ENCODE results near the gene DSN1.

DSN1 gene

DNA sequence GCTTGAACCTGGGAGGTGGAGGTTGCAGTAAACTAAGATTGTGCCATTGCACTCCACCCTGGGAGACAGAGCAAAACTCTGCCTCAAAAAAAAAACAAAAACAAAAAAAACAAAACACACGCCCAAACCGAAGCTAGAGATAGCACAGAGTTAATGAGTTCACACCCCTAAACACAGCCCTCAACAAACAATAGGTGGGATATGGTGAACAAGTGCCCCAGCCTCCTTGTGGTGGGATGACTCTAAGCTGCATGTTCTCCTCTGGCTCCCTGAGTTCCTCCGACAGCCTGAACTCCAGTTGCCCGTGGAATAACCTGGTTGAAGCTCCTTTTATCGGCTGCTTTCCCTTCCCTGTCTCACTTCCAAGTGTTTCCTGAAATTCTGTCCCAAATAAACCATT lies 22.1 kb upstream of the DSN1 start:
- DNase-seq (ENCODE audit: low spot score) = no peak

DNA sequence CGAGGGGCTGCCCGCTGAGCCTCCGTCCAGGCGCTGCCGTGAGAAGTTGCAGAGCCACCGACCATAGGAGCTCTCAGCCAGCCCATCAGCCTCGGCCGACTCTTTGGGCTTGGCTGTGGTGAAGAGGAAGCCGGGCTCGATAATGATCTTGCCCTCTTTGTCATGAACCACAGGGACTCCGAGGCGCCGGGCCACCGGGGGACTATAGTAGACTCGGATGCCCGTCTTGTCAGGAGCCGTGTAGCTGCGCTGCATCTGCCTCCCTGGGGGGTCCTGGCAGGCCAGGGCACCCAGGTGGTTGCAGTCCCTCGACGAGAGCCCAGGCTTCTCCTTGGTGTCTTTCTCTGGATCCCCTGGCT lies 20.5 kb upstream of the DSN1 start:
- no peak for DNase-seq (ENCODE audit: low spot score)

DNA sequence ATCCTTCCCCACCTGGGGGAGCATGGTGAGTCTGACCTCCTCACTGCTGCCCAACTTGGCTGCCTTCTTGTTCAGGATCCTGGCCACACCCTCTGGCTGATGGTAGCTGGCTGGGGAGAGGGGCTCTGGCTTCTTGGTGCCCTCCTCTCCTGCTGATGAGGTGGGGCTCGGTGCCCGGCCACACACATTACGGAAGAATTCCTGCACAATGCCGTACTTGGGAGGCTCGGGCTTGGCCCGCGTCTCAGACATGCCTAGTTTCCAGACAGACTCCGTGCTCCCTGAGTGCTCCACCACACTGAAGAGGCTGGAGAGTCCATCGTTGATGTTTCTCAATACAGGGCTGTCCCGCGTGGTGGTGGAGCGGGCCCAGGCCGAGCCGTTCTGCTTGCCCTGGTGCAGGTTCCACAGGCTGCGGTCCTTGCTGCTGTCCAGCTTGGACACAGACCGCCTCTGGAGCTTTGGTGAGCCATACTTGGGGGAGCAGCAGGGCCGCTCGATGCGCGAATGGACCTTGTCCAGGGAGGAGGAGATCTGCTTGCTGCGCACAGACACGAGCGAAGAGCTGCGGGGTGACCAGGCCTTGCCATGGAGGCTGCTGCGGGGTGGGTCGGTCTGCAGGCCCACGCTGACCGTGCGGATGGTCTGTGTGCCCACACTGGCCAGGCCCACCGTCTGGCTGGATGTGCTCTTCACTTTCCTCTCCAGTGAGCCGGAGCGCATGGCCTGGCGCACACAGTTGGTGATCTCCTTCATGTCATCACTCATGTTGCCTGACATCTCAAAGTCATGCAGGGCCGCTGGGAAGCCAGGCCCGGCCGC lies 19.9 kb upstream of the DSN1 start:
- DNase-seq (ENCODE audit: low spot score) = no peak

DNA sequence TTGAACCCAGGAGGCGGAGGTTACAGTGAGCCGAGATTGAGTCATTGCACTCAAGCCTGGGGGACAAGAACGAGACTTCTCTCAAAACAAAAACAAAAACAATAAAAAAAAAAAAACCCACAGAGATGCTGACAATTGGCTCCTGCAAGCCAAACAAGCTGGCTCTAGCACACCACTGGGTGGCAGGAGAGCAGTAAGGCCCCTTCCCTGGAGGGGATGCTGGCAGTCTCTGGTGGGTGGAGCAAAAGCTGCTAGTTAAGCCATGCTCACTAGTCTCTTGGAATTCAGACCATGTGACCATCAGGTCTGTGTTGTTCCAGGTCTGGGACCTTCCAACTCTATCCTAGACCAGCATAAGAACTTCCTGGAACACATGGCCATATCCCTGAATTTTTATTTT lies 18.9 kb upstream of the DSN1 start:
- DNase-seq (ENCODE audit: low spot score) = peak; percentile 85

DNA sequence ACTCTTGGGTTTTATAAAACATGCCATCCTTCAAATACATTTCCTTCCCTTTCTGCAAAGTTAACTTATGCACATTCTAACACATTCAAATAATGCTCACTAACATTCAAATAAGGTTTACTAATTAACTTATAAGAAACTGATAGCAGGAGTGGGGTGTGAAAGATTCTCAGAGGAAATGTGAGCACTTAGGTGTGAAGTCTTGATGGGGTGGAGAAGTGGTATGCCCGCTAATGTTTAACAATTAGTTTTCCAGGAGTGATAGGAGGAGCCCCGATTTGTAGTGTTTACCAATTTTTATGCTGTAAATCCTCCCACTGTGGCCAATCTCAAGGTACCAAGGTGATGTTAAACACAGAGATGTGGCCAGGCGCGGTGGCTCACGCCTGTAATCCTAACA lies 18.3 kb upstream of the DSN1 start:
- DNase-seq (ENCODE audit: low spot score) = no peak

DNA sequence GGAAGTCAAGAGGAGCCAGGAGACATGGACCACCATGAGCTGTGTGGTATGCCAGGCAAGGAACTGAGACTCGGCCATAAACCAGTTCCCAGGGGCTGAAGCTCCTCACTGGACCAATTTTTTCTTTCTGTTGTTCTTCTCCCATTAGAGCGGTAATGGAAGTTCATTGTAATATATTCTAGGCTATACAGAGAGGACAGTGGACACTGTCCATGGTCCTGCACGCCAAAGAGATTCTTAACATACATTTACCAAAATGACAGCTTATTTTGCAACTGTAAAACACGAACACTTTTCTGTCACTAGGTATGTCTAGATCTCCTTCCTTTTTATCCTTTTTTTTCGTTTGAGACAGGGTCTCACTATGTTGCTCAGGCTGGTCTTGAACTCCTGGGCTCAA lies 13.1 kb upstream of the DSN1 start:
- DNase-seq (ENCODE audit: low spot score) = no peak

DNA sequence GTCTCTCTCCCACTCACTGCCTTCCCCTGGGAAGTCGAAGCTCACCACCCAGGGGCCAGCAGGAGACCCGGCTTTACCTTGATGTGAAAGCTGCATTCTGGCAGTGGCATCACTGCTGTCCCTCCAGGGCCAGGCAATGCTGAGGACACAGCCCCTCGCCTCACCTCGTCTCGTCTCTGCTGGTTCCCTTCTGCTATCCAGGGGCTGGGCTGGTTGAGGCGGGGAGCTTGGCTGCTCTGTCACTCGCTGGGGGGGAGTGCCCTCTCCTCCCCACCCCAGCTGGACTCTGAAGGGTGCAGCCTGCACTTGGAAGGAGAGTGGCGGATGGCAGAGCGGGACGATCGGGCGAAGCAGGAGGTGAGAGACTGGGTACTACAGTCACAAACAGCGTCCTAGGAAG lies 12.7 kb upstream of the DSN1 start:
- DNase-seq (ENCODE audit: low spot score) = no peak

DNA sequence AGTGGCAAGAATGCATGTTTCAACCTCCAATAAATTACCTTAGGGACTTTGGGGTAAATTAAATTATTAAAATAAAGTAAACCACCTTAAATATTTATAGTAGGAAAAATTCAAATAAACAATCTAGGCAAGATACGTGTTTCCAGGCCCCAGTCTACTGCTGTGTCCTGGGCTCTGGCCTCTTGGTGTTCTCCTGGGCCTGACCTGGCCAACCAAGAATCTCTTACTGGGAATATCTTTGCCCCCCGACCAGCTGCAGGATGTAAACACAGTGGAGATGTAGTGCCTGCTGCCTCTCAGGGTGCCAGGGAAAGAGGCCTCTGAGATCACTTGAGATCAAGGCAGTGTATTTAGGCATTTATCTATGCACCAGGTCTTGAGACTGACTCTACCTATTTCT lies 11.7 kb upstream of the DSN1 start:
- DNase-seq (ENCODE audit: low spot score) = no peak

DNA sequence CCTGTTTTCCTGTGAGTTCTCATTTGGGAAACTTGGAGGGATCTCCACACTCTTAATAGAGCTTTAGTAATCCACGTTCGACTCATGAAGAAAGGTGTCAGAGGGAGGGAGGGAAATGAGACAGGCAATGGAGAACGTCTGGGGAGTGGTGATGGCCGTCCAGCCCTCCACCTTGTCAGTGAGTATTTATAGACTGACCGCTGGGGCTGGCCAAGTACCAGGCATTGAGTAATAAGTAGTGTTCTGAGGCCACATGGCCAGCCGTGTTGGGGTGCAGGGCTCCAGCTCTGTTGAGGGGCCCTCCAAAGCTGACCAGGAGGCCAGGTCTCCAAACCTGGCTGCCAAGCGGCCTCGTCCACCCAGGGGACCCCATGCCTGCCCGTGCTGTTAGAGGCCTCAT lies 11.3 kb upstream of the DSN1 start:
- DNase-seq (ENCODE audit: low spot score) = no peak

DNA sequence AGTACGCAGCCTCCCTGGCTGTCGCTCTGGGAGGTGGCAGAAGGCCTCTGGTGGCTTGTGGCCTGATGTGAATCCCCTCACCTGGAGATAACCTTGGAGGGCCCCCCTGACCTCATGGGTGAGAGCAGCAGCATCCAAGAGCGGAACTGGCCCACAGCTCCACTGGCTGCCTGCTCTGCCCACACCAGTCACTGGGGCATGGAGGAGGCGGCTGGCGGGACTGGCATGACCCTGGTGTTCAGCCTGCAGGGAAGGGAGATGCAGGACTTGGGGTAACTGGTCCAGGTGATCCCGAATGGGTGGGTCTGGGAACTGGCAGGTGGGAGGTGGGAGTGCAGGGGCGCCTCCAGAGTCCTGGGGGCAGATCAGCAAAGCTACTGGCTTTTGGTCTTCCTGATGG lies 10.6 kb upstream of the DSN1 start:
- no peak for DNase-seq (ENCODE audit: low spot score)

DNA sequence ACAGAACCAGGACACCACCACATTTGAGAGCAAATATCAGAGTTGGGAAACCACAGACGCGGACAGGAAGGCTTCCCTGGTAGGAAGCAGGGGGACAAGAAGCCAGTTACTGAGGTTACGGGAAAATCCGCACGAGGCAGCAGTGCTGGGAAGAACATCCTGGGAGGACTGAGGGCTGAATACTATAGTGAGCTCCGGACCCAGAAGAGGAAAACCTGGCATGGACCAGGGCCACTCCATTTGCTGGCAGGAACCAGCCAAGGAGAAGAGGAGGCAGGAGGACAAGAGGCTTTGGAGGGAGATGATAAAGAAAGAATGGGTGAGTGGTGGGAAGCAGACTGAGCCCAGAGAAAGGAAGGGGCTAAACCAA lies 6.1 kb upstream of the DSN1 start:
- DNase-seq (ENCODE audit: low spot score) = no peak

DNA sequence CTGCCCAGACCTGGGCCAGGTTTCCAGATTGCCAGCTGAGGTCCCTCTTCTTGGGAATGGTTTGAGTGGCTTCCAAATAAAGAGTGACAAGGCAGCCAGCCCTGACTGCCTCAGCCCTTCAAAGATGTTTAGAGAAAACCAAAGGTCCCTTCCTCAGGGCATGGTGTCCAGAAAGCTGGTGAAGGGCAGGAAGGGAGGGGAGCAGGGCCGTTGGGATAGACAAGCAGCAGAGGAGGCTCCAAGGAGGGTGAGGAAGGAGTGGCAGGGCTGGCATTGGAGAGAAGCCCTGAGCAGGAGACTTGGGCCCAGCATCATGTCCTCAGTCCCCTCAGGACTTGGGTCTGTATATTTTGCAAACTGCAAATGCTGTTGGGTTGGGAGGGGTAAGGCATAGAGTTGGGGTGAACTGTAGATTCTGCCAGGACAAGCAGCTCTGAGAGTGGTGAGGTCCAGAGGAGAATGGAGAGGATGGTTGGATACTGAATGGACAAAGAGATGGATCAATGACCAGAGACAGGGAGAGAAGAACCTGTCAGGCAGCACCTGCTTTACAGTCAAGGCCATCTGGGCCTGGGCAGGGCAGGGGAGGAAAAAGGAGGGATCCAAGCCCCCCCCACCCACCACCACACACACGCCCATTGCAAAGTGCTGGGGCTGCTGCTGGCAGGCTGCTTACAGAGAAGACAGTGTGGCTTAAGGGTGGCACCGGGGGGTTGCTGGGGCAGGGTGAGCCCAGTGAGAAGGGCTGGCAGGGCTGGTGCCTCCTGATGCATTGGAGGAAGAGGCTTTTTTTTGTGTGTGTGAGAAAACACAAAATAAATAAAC lies 5.5 kb upstream of the DSN1 start:
- DNase-seq (ENCODE audit: low spot score) = no peak

DNA sequence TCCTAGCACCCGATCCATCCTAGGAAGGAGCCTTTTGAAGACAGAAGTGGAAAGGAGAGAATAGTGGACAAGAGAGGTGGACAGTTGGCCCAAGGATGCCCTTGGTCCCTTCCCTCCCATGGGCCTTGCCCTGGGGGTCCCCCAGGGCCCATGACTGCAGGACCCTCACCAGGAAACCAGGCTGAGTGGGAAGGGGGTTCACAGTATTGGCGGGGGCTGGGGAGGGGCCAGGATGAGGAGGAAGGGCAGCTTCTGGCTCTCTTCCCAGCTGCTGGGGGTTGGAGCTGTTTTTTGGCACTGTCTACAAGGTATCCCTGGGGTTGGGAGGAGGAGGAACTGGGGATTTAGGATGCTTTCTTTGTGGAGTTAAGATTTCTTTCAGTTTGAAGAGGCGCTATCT lies 4.0 kb upstream of the DSN1 start:
- no peak for DNase-seq (ENCODE audit: low spot score)

DNA sequence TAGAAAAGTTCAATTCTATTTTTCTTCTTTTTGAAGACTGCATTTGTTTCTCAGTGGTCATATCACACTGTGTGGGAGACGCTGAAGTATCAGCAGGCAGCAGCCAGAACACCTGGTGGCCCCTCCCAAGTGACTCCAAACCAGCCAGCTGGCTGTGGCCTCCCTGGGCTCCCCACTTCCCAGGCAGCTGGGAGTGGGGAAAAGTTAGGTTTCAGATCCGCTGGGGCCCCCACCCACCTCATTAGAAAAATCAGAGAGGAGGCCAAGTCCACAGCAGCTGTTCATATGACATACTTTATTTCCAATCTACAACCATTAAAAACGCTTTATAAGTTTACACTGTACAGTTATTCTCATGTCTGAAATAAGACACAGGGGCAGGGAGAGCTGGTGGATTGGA lies 3.6 kb upstream of the DSN1 start:
- DNase-seq (ENCODE audit: low spot score) = no peak

DNA sequence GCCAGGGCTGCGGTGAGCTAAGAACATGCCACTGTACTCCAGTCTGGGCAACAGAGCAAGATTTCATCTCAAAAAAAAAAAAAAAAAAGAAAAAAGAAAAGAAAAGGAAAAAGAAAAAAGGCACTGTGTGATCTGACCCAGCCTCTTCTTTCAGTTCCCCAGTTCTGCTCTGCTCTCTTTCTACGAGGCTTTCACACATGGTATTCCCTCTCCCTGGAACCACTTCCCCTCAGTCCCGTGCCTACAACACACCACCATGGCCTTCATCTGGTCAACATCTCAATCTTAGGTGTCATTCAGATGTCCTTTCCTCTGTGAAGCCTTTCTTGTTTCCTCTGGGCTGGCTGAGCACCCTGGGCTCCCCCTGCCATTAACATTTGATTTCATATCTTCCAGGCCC lies 2.3 kb upstream of the DSN1 start:
- DNase-seq (ENCODE audit: low spot score) = no peak

DNA sequence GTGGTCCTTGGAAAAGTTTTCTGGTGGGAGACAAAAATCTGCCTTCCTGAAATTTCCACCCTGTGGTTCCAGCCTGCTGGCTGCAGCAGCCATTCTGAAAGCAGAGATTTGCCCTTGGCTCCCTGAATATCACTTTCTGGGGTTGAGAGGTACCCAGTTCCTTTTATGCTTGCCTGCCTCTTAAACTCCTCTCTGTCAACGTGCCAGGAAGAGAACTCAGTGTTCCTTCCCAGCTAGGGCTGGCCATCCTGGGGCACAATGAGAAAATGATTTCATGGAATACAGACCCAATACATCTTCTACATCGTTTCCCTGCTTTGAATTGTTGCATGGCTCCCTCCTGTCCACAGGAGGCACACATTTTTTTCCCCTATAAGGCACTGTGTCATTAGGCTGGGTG lies 1.6 kb upstream of the DSN1 start:
- no peak for DNase-seq (ENCODE audit: low spot score)

DNA sequence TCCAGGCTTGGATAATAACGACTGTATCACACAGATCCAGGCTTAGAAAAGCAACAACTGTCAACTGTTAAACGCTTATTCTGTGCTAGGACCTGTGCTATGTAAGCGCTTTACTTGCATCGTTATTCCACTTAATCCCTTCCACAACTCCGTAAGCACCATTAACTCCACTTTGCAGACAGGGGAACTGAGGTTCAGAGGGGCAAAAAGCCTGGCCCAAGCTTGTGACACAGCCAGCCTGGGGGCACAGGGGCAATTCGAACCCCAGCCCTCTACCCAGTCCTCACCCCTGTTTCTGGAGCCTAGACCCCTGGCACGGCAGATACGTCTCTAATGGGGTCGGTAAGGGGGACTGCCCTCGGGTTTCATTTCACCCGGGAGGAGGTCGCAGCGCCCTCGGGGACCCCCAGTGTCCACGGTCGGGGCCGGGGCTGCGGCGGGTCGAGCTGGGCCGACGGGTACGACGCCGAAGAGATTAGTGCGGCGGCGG lies 411 bp downstream of the DSN1 start:
- DNase-seq (ENCODE audit: low spot score) = no peak

DNA sequence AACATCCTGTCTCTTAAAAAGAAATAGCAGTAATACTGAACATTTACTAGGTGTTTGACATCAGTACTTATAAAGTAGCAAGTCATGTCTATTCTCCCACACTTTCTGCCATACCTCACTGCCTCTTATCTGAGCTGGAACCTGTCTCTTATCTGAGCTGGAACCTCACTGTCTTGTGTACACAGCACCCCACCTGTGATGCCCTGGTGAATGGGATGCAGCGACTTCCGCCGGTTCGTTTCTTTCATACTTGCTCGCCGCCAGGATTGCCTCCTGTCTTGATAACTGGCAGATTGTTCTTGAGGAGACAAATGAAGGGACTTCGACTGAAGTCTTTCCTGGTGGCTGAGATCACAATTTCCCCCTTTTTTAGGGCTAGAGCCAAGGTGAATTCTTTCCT lies 2.9 kb downstream of the DSN1 start:
- DNase-seq (ENCODE audit: low spot score) = no peak

DNA sequence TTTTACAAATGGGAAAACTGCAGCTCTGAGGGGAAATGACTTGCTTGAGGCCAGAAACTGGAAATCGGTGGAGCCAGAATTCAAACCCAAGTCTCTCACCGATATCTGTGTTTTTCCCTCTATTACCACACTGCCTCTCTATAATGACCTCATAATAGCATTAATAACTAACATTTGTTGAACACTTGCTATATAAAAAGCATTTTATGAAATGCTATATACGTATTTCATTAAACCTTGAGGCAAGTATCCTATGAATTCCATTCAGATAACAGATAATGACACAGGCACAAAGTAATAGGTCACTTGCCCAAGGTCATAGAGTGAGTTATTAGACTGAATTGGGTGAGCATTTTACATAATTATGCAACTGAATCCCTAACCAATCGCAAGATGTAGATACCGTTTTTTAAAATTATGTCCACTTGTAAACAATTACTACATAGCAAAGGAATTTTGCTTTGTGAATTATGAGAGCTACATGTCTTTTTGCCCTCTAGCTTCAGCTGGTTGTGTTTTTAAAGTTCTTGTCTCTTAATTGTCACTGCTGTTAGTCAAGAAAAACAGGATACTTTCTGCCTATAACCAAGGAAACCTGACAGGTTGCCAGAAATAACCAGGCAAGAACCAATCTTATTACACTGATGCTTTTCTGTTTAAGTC lies 4.7 kb downstream of the DSN1 start:
- DNase-seq (ENCODE audit: low spot score) = no peak

DNA sequence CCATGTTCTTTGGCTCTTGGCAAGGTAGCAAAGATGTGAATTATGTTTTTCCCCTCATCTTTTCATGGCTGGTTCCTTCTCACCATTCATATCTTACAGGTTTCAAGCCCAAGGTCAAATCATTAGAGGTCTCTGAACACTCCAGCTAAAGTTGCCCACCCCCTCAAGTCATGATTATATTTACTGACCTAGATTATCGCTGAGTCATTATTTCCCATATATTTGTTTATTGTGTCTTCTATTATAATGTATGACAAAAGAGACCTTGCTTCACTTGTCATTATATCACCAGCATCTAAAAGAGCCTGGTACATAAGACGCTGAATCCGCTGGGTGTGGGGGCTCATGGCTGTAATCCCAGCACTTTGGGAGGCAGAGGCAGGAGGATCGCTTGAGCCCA lies 12.4 kb downstream of the DSN1 start:
- DNase-seq (ENCODE audit: low spot score) = no peak

DNA sequence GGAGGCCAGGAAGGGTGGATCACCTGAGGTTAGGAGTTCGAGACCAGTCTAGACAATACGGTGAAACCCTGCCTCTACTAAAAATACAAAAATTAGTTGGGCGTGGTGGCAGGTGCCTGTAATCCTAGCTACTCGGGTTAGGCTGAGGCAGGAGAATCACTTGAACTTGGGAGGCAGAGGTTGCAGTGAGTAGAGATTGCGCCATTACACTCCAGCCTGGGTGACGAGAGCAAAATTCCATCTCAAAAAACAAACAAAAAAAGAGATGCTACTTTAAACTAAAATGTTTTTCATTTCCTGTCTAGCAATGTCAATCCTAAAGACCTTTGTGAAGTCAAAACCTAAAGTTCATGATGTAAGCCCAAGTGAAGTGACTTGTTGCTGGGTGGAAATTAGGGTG lies 12.9 kb downstream of the DSN1 start:
- DNase-seq (ENCODE audit: low spot score) = no peak

DNA sequence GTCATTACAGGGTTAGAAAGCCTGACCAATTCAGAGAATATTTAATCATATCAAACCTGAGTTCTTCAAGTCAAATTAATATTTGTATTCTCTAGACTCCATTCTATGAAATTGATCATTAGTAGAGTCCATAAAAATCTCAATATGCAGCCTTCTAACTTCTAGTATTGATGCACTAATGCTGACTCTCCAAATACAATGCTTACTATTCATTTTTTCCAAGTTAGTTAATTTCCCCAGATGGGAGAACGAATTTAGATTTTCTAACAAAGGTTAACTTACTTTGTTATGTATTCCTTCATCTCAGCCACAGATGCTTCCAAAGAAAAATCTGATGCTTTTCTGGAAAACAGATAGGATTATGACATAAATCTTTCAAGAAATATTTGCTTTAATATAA lies 15.3 kb downstream of the DSN1 start:
- no peak for DNase-seq (ENCODE audit: low spot score)

DNA sequence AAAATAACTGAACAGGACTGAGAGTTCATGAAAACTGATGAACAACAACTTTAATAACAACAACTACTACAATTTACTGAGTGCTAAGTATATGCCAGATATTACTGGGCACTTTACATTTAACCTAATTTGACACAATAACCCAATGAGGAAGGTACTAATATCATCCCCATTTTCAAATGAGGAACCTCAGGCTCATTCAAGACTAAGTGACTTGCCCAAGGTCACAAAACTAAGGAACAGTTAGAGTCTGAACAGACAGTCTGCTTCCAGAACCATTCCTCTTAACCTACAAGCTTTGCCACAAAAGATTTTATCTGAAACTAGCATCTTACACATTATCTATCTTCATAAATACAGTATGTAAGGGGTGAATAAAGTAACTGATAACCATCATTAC lies 17.1 kb downstream of the DSN1 start:
- no peak for DNase-seq (ENCODE audit: low spot score)

All from NAMALWA (cell line).